CD4-positive, CD25-positive, alpha-beta regulatory T cell (primary cell): ENCODE data around the gene POLA2. TPM values are rescaled to one million over a fixed set of nuclear protein-coding genes. Genes with fewer than 3 reads are reported as not detected.
A peak's percentile ranks its signal among the peaks of the same experiment; 100 is the strongest.
"Not testable (repeated sequence)": the region's sequence is repeated elsewhere in the genome, so short reads cannot be mapped to it uniquely, and the experiment has no call there.

Experiments
- ATAC-seq, 2 donors: fragments of 150-1000 bp; cut with Tn5 transposase; one replicate each; pipeline ENCODE4 v1.10.0; 2021; ENCODE audit warnings: low read depth in 2 of 2, moderate number of reproducible peaks in 2 of 2, moderate library complexity in 1 of 2
- DNase-seq, 3 donors: peaks; one replicate each; pipeline versions ENCODE4 v3.0.0 to v3.0.0-alpha.2; 2012 to 2022; ENCODE audit warnings: mixed read lengths in 1 of 3
- H3K27ac ChIP-seq: one replicate; pipeline ENCODE4 v1.7.0; 2013; ENCODE audit warnings: mild to moderate bottlenecking, low read length; ENCODE audit not compliant: insufficient read depth, poor library complexity, severe bottlenecking
- H3K27me3 ChIP-seq: one replicate; pipeline ENCODE4 v1.7.0; 2013; ENCODE audit warnings: low read length; ENCODE audit not compliant: control insufficient read depth, insufficient read depth
- H3K36me3 ChIP-seq: one replicate; pipeline ENCODE4 v1.7.0; 2013; ENCODE audit warnings: mild to moderate bottlenecking, low read length, moderate library complexity; ENCODE audit not compliant: control insufficient read depth, insufficient read depth
- H3K4me1 ChIP-seq: 2 replicates; pipeline ENCODE4 v1.7.0; 2013; ENCODE audit warnings: mild to moderate bottlenecking, low read length; ENCODE audit not compliant: insufficient read depth, control insufficient read depth, poor library complexity, severe bottlenecking
- H3K4me3 ChIP-seq: one replicate; pipeline ENCODE4 v1.7.0; 2013; ENCODE audit warnings: low read depth, mild to moderate bottlenecking, low read length, moderate library complexity
- H3K9me3 ChIP-seq, 2 experiments: 1 replicate in 1 of 2; 2 replicates in 1 of 2; pipeline ENCODE4 v1.7.0; 2013; ENCODE audit warnings: low read length in 2 of 2, mild to moderate bottlenecking in 1 of 2, moderate library complexity in 1 of 2; ENCODE audit not compliant: control insufficient read depth in 2 of 2
- H3K27ac Mint-ChIP-seq, 3 donors: one replicate each; pipeline ENCODE4 v1.8.0; 2020 to 2022; ENCODE audit warnings: mild to moderate bottlenecking in 3 of 3, mixed read lengths in 3 of 3, moderate library complexity in 2 of 3
- H3K27me3 Mint-ChIP-seq: one replicate; pipeline ENCODE4 v1.8.0; 2022; ENCODE audit warnings: mild to moderate bottlenecking, mixed read lengths
- H3K36me3 Mint-ChIP-seq: one replicate; pipeline ENCODE4 v1.8.0; 2020; ENCODE audit warnings: mixed read lengths
- H3K4me1 Mint-ChIP-seq, 4 donors: one replicate each; pipeline ENCODE4 v1.8.0; 2020 to 2022; ENCODE audit warnings: mixed read lengths in 4 of 4, mild to moderate bottlenecking in 1 of 4
- H3K4me3 Mint-ChIP-seq, 4 donors: one replicate each; pipeline ENCODE4 v1.8.0; 2020 to 2022; ENCODE audit warnings: mild to moderate bottlenecking in 4 of 4, mixed read lengths in 4 of 4, moderate library complexity in 3 of 4
- H3K9me3 Mint-ChIP-seq, 7 donors: one replicate each; pipeline ENCODE4 v1.8.0; 2020 to 2022; ENCODE audit warnings: mixed read lengths in 7 of 7, mild to moderate bottlenecking in 3 of 7, moderate library complexity in 2 of 7
- polyA plus RNA-seq, 4 donors: library from polyadenylated mRNA; unstranded; fragments of 300-500 nt; fragmentation: Illumina TruSeq; gene quantifications; one replicate each; pipeline ENCODE4 v1.2.3, GENCODE V29; 2021
- total RNA-seq: library from RNA; stranded (reverse); gene quantifications from one replicate; pipeline ENCODE4 v1.2.3, GENCODE V29; 2022

POLA2 gene
- total and polyA plus RNA-seq, 5 donors from 2014 or later = 8.3 to 25.7 (median 13.1) TPM

GRCh38 chr11:65329944-65330403, 68.2 kb downstream of the POLA2 start:
- peak overlapping the region; percentile 25 to 77 (median 67) for H3K27ac Mint-ChIP-seq
- H3K27ac ChIP-seq = no peak overlapping the region
- peak overlapping the region in 3 of 4 donors; percentile 26 to 66 (median 31) for H3K4me3 Mint-ChIP-seq

DNA sequence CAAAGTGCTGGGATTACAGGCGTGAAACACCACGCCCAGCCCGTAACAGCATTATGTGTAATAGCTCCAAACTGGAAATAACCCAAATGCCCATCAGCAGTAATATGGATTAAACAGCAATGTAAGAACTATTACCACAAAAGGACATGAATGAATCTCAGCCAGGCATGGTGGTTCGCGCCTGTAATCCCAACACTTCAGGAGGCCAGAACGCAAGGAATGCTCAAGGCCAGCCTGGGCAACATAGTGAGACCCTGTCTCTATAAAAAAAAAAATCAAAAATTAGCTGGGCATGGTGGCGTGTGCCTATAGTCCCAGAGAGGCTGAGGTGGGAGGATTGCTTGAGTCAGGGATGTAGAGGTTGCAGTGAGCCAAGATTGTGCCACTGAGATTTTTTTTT, 68.8 kb downstream of the POLA2 start:
- no peak overlapping the region for H3K4me3 Mint-ChIP-seq
- no peaks in the 10 kb centered on the region for H3K36me3 ChIP-seq
- no peak overlapping the region for H3K27ac ChIP-seq
- H3K4me3 ChIP-seq = no peak overlapping the region
- H3K9me3 ChIP-seq = no peaks in the 10 kb centered on the region
- H3K27me3 Mint-ChIP-seq = peaks cover 4% of the 10 kb centered on the region
- ATAC-seq = no peak
- peaks cover 14 to 27% (median 22%) of the 10 kb centered on the region in 4 donors for H3K4me1 Mint-ChIP-seq
- DNase-seq = no peak
- H3K4me1 ChIP-seq = peaks cover 16% of the 10 kb centered on the region
- H3K27ac Mint-ChIP-seq = no peak overlapping the region
- H3K9me3 Mint-ChIP-seq = no peaks in the 10 kb centered on the region
- no peaks in the 10 kb centered on the region for H3K36me3 Mint-ChIP-seq
- H3K27me3 ChIP-seq = no peaks in the 10 kb centered on the region

More at GRCh38 chr11:65329944-65330403, 68.2 kb downstream of the POLA2 start:
- Histone ChIP-seq H3K4me3 (no peak overlapping the region), H3K4me1 (peaks cover 11% of the 10 kb centered on the region), H3K36me3 (no peaks in the 10 kb centered on the region), H3K27me3 (no peaks in the 10 kb centered on the region), H3K9me3 (no peaks in the 10 kb centered on the region)
- H3K27me3 Mint-ChIP-seq = peaks cover 4% of the 10 kb centered on the region
- ATAC-seq = peak in 1 of 2 donors; percentile 21
- peaks cover 10 to 21% (median 16%) of the 10 kb centered on the region in 4 donors for H3K4me1 Mint-ChIP-seq
- DNase-seq = peak; percentile 70 to 90 (median 78)
- H3K9me3 Mint-ChIP-seq = no peaks in the 10 kb centered on the region
- no peaks in the 10 kb centered on the region for H3K36me3 Mint-ChIP-seq

GRCh38 chr11:65332591-65332990, 70.8 kb downstream of the POLA2 start:
- Mint-ChIP-seq H3K4me1 (peaks cover 15 to 38% (median 27%) of the 10 kb centered on the region in 4 donors), H3K4me3 (peak overlapping the region in 1 of 4 donors; percentile 63)
- H3K27ac ChIP-seq, H3K4me3 ChIP-seq, H3K36me3 ChIP-seq, H3K9me3 ChIP-seq, H3K9me3 Mint-ChIP-seq, H3K27ac Mint-ChIP-seq, ATAC-seq, H3K27me3 Mint-ChIP-seq, H3K36me3 Mint-ChIP-seq, H3K27me3 ChIP-seq, DNase-seq: not testable (repeated sequence)
- H3K4me1 ChIP-seq = peaks cover 17% of the 10 kb centered on the region

GRCh38 chr11:65334696-65335295, 73.0 kb downstream of the POLA2 start:
- Mint-ChIP-seq H3K4me1 (peaks cover 31 to 53% (median 41%) of the 10 kb centered on the region in 4 donors), H3K4me3 (peak overlapping the region; percentile 95 to 99 (median 98)), H3K9me3 (no peaks in the 10 kb centered on the region), H3K27me3 (peaks cover 2% of the 10 kb centered on the region), H3K36me3 (peaks cover 7% of the 10 kb centered on the region), H3K27ac (peak overlapping the region; percentile 88 to 99 (median 90))
- ATAC-seq (no peak), DNase-seq (no peak)
- no peaks in the 10 kb centered on the region for H3K27me3 ChIP-seq
- no peaks in the 10 kb centered on the region for H3K9me3 ChIP-seq
- H3K4me1 ChIP-seq = peaks cover 23% of the 10 kb centered on the region
- peak overlapping the region; percentile 75 for H3K27ac ChIP-seq
- peaks cover 7% of the 10 kb centered on the region for H3K36me3 ChIP-seq
- H3K4me3 ChIP-seq = peak overlapping the region; percentile 91

DNA sequence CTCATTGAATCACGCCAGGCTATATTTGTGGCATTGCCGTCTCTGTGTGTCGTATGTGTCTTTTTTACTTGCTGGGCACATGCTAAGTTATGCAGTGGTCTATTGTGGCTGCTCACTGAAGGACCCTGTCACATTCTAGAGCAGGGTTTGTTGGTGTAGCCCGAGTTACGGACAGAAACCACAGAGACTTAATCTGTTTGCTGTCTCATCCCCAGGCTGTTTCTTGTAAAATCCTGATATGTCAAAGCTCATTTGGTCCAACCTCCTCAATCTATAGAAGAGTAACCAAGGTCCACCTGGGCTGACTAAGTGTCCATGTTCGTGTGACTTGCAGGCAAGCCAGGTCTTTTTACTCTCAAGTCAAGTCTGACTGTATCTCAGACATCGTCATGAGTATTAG, 76.9 kb downstream of the POLA2 start:
- no peak overlapping the region for H3K27ac ChIP-seq
- peak overlapping the region in 1 of 3 donors; percentile 73 for H3K27ac Mint-ChIP-seq
- peak overlapping the region in 2 of 4 donors; percentile 47 to 84 for H3K4me3 Mint-ChIP-seq
- H3K36me3 Mint-ChIP-seq = peaks cover 19% of the 10 kb centered on the region
- no peaks in the 10 kb centered on the region for H3K9me3 Mint-ChIP-seq
- DNase-seq = no peak
- H3K4me1 Mint-ChIP-seq = peaks cover 30 to 53% (median 43%) of the 10 kb centered on the region in 4 donors
- ATAC-seq = no peak
- no peak overlapping the region for H3K4me3 ChIP-seq
- H3K4me1 ChIP-seq = peaks cover 22% of the 10 kb centered on the region
- H3K9me3 ChIP-seq = no peaks in the 10 kb centered on the region
- H3K27me3 ChIP-seq = no peaks in the 10 kb centered on the region
- H3K36me3 ChIP-seq = peaks cover 45% of the 10 kb centered on the region
- no peaks in the 10 kb centered on the region for H3K27me3 Mint-ChIP-seq

DNA sequence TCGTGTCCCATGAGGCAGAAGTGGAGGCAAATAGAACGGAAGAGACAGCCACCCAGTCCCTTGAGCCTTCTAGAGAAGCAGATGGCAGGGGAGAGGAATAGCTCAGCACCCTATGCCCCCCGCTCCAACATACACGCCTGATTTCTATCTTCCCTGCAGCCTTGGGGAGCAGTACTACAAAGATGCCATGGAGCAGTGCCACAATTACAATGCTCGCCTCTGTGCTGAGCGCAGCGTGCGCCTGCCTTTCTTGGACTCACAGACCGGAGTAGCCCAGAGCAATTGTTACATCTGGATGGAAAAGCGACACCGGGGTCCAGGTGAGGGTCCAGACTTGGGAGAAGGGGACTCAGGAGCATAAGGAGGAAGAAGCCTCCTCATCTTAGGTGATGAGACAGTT, 78.5 kb downstream of the POLA2 start:
- Histone ChIP-seq H3K27me3 (no peaks in the 10 kb centered on the region), H3K36me3 (peaks cover 61% of the 10 kb centered on the region), H3K4me3 (no peak overlapping the region), H3K4me1 (peaks cover 12% of the 10 kb centered on the region), H3K9me3 (no peaks in the 10 kb centered on the region), H3K27ac (no peak overlapping the region)
- Mint-ChIP-seq H3K9me3 (no peaks in the 10 kb centered on the region), H3K27ac (peak overlapping the region; percentile 27 to 89 (median 33)), H3K4me3 (peak overlapping the region in 1 of 4 donors; percentile 74), H3K4me1 (peaks cover 21 to 42% (median 34%) of the 10 kb centered on the region in 4 donors), H3K27me3 (no peaks in the 10 kb centered on the region), H3K36me3 (peaks cover 25% of the 10 kb centered on the region)
- ATAC-seq = no peak
- no peak for DNase-seq

GRCh38 chr11:65341856-65342255, 80.1 kb downstream of the POLA2 start:
- Mint-ChIP-seq H3K27me3 (no peaks in the 10 kb centered on the region), H3K9me3 (peaks cover 0 to 2% (median 0%) of the 10 kb centered on the region in 7 donors), H3K4me3 (no peak overlapping the region), H3K36me3 (peaks cover 33% of the 10 kb centered on the region), H3K27ac (no peak overlapping the region), H3K4me1 (peaks cover 17 to 35% (median 26%) of the 10 kb centered on the region in 4 donors)
- ATAC-seq = no peak
- Histone ChIP-seq H3K27ac (no peak overlapping the region), H3K4me3 (no peak overlapping the region), H3K27me3 (no peaks in the 10 kb centered on the region), H3K9me3 (no peaks in the 10 kb centered on the region), H3K36me3 (peaks cover 77% of the 10 kb centered on the region), H3K4me1 (peaks cover 8% of the 10 kb centered on the region)
- DNase-seq = no peak
